ENCODE data around the gene MISP3.

The MISP3 gene

GRCh38 chr19:14059652-14060155 lies 12.9 kb upstream of the MISP3 start:
- no peak for TF ChIP-seq YY1 (IDR thresholded peaks at IDR 0.05; ENCODE audit: insufficient read depth, insufficient read length)
- no peak for TF ChIP-seq SUZ12 (IDR thresholded peaks at IDR 0.05; ENCODE audit: extremely low read depth, insufficient read depth, insufficient read length)
- no peak for TF ChIP-seq ZNF274 (IDR thresholded peaks at IDR 0.05; ENCODE audit: low read depth, low read length)
- Histone ChIP-seq H3K27me3 (ENCODE audit: insufficient read depth, insufficient read length) (peaks cover 5% of the 10 kb centered on the region), H3K4me3 (ENCODE audit: insufficient read length, low read depth) (no peak overlapping the region), H3K4me1 (ENCODE audit: insufficient read depth, insufficient read length) (peaks cover 25% of the 10 kb centered on the region), H3K36me3 (ENCODE audit: insufficient read depth, insufficient read length, low read length) (peaks cover 9% of the 10 kb centered on the region), H3K9me3 (ENCODE audit: insufficient read depth, low read length) (no peaks in the 10 kb centered on the region), H3K9ac (ENCODE audit: insufficient read length, low read depth) (no peak overlapping the region)
- no peak for DNase-seq (ENCODE audit: low read depth, low spot score)

GRCh38 chr19:14061081-14061749 lies 11.4 kb upstream of the MISP3 start:
- peaks cover 17% of the 10 kb centered on the region for H3K4me1 ChIP-seq (ENCODE audit: insufficient read depth, insufficient read length)

GRCh38 chr19:14061751-14062557 lies 10.6 kb upstream of the MISP3 start, which contains the start of gene PALM3:
TSS of gene PALM3 (minus strand) at chr19:14062076. CDS start at chr19:14061980, 96 bp downstream.
- no peak for DNase-seq (ENCODE audit: low read depth, low spot score)
- peaks cover 16% of the 10 kb centered on the region for H3K4me1 ChIP-seq (ENCODE audit: insufficient read depth, insufficient read length)
- H3K27me3 ChIP-seq (ENCODE audit: insufficient read depth, insufficient read length) = peaks cover 5% of the 10 kb centered on the region
- TF ChIP-seq YY1 (IDR thresholded peaks at IDR 0.05; ENCODE audit: insufficient read depth, insufficient read length) = no peak
- TF ChIP-seq ZNF274 (IDR thresholded peaks at IDR 0.05; ENCODE audit: low read depth, low read length) = no peak
- no peak within 1 kb of the TSS for H3K4me3 ChIP-seq (ENCODE audit: insufficient read length, low read depth)
- H3K36me3 ChIP-seq (ENCODE audit: insufficient read depth, insufficient read length, low read length) = no peaks in the 10 kb centered on the region
- H3K9ac ChIP-seq (ENCODE audit: insufficient read length, low read depth) = no peak within 1 kb of the TSS
- no peaks in the 10 kb centered on the region for H3K9me3 ChIP-seq (ENCODE audit: insufficient read depth, low read length)

More at GRCh38 chr19:14061081-14061749, 11.4 kb upstream of the MISP3 start:
- no peak for DNase-seq (ENCODE audit: low read depth, low spot score)
- Histone ChIP-seq H3K4me3 (ENCODE audit: insufficient read length, low read depth) (no peak overlapping the region), H3K9me3 (ENCODE audit: insufficient read depth, low read length) (no peaks in the 10 kb centered on the region), H3K9ac (ENCODE audit: insufficient read length, low read depth) (no peak overlapping the region), H3K27me3 (ENCODE audit: insufficient read depth, insufficient read length) (peaks cover 5% of the 10 kb centered on the region), H3K36me3 (ENCODE audit: insufficient read depth, insufficient read length, low read length) (peaks cover 1% of the 10 kb centered on the region)
- TF ChIP-seq YY1 (IDR thresholded peaks at IDR 0.05; ENCODE audit: insufficient read depth, insufficient read length) = no peak
- TF ChIP-seq ZNF274 (IDR thresholded peaks at IDR 0.05; ENCODE audit: low read depth, low read length) = no peak
- no peak for TF ChIP-seq SUZ12 (IDR thresholded peaks at IDR 0.05; ENCODE audit: extremely low read depth, insufficient read depth, insufficient read length)

GRCh38 chr19:14062558-14062855 lies 10.1 kb upstream of the MISP3 start:
- no peak for DNase-seq (ENCODE audit: low read depth, low spot score)
- TF ChIP-seq ZNF274 (IDR thresholded peaks at IDR 0.05; ENCODE audit: low read depth, low read length) = no peak
- TF ChIP-seq SUZ12 (IDR thresholded peaks at IDR 0.05; ENCODE audit: extremely low read depth, insufficient read depth, insufficient read length) = no peak
- no peak for TF ChIP-seq YY1 (IDR thresholded peaks at IDR 0.05; ENCODE audit: insufficient read depth, insufficient read length)
- H3K4me1 ChIP-seq (ENCODE audit: insufficient read depth, insufficient read length) = peaks cover 16% of the 10 kb centered on the region
- no peaks in the 10 kb centered on the region for H3K9me3 ChIP-seq (ENCODE audit: insufficient read depth, low read length)
- no peak overlapping the region for H3K9ac ChIP-seq (ENCODE audit: insufficient read length, low read depth)
- no peaks in the 10 kb centered on the region for H3K36me3 ChIP-seq (ENCODE audit: insufficient read depth, insufficient read length, low read length)
- H3K4me3 ChIP-seq (ENCODE audit: insufficient read length, low read depth) = no peak overlapping the region
- peaks cover 5% of the 10 kb centered on the region for H3K27me3 ChIP-seq (ENCODE audit: insufficient read depth, insufficient read length)

- H3K36me3 ChIP-seq (ENCODE audit: insufficient read depth, insufficient read length, low read length) = no peaks in the 10 kb centered on the region
- H3K27me3 ChIP-seq (ENCODE audit: insufficient read depth, insufficient read length) = peaks cover 5% of the 10 kb centered on the region
- H3K4me1 ChIP-seq (ENCODE audit: insufficient read depth, insufficient read length) = peaks cover 15% of the 10 kb centered on the region
- H3K4me3 ChIP-seq (ENCODE audit: insufficient read length, low read depth) = no peak overlapping the region
- H3K9me3 ChIP-seq (ENCODE audit: insufficient read depth, low read length) = no peaks in the 10 kb centered on the region
- no peak overlapping the region for H3K9ac ChIP-seq (ENCODE audit: insufficient read length, low read depth)
- DNase-seq (ENCODE audit: low read depth, low spot score) = no peak
- TF ChIP-seq YY1 (IDR thresholded peaks at IDR 0.05; ENCODE audit: insufficient read depth, insufficient read length) (no peak), ZNF274 (IDR thresholded peaks at IDR 0.05; ENCODE audit: low read depth, low read length) (no peak), SUZ12 (IDR thresholded peaks at IDR 0.05; ENCODE audit: extremely low read depth, insufficient read depth, insufficient read length) (no peak)
These were observed 9.5 kb upstream of the MISP3 start for GRCh38 chr19:14063105-14063504.

- no peak overlapping the region for H3K4me3 ChIP-seq (ENCODE audit: insufficient read length, low read depth)
- TF ChIP-seq YY1 (IDR thresholded peaks at IDR 0.05; ENCODE audit: insufficient read depth, insufficient read length) = no peak
- no peak for TF ChIP-seq SUZ12 (IDR thresholded peaks at IDR 0.05; ENCODE audit: extremely low read depth, insufficient read depth, insufficient read length)
- TF ChIP-seq ZNF274 (IDR thresholded peaks at IDR 0.05; ENCODE audit: low read depth, low read length) = no peak
- H3K36me3 ChIP-seq (ENCODE audit: insufficient read depth, insufficient read length, low read length) = no peaks in the 10 kb centered on the region
- DNase-seq (ENCODE audit: low read depth, low spot score) = no peak
- peaks cover 4% of the 10 kb centered on the region for H3K4me1 ChIP-seq (ENCODE audit: insufficient read depth, insufficient read length)
- peaks cover 2% of the 10 kb centered on the region for H3K27me3 ChIP-seq (ENCODE audit: insufficient read depth, insufficient read length)
- H3K9me3 ChIP-seq (ENCODE audit: insufficient read depth, low read length) = no peaks in the 10 kb centered on the region
- no peak overlapping the region for H3K9ac ChIP-seq (ENCODE audit: insufficient read length, low read depth)
These were observed 6.5 kb upstream of the MISP3 start for GRCh38 chr19:14066134-14066533.

All from NT2/D1 (cell line).